T-helper 2 cell treated with Interferon-gamma antibody and Interleukin-4, amounts not matched to agents 5 μg/mL and 100 μg/mL, for 36 hours (primary cell): ENCODE measurements around the gene GNS.
A peak's percentile ranks its signal among the peaks of the same experiment; 100 is the strongest.
"Not testable (repeated sequence)": the region's sequence is repeated elsewhere in the genome, so short reads cannot be mapped to it uniquely, and the experiment has no call there.

Source experiments
- DNase-seq: peaks from one replicate; pipeline ENCODE4 v3.0.0; 2021; ENCODE audit warnings: low spot score
- H3K27ac Mint-ChIP-seq: one replicate; pipeline ENCODE4 v1.8.0; 2021; ENCODE audit warnings: mild to moderate bottlenecking, mixed read lengths
- H3K27me3 Mint-ChIP-seq: one replicate; pipeline ENCODE4 v1.8.0; 2021; ENCODE audit warnings: low read depth, mixed read lengths
- H3K36me3 Mint-ChIP-seq: one replicate; pipeline ENCODE4 v1.8.0; 2021; ENCODE audit warnings: low read depth, mixed read lengths
- H3K4me1 Mint-ChIP-seq: one replicate; pipeline ENCODE4 v1.8.0; 2021; ENCODE audit warnings: low read depth, mixed read lengths
- H3K4me3 Mint-ChIP-seq: one replicate; pipeline ENCODE4 v1.8.0; 2022; ENCODE audit warnings: mild to moderate bottlenecking, moderate library complexity, mixed read lengths
- H3K9me3 Mint-ChIP-seq: one replicate; pipeline ENCODE4 v1.8.0; 2021; ENCODE audit warnings: mixed read lengths

Gene GNS

DNA sequence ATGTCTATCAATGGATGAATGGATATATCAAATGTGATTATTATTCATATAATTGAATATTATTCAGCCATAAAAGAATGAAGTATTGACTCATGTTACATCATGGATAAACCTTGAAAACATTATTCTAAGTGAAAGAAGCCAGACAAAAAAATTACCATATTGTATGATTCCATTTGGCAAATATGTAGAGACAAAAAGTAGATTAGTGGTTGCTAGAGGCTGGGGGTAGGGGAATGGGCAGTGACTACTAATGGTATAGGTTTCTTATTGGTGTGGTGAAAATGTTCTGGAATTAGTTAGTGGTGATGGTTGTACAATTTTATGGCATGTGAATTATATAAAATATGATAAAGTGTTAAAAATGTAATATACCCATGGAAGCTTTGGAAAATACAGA, 31.8 kb upstream of the GNS start:
- Mint-ChIP-seq H3K4me3 (no peak overlapping the region), H3K36me3 (no peaks in the 10 kb centered on the region), H3K27ac (no peak overlapping the region), H3K9me3 (no peaks in the 10 kb centered on the region), H3K27me3 (peaks cover 17% of the 10 kb centered on the region), H3K4me1 (no peaks in the 10 kb centered on the region)
- DNase-seq: no peak

DNA sequence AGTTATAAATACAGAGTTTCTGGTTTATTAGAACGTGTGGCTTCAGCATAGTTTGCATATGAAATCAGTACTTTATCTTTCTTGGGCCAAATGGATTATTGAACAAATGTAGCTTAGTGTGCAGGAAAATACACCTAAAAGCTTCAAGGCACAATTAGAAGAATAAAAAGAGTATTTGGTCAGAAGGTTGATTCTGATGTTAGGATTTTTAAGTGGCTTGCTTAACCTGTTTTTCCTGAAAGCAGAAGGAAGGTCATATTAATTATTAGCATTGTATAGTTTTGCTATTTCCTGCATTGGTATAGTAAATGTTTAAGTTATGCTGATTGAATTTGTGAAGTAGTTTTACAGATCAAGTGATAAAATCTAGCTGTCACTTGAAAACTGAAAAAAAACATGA, 31.0 kb upstream of the GNS start:
- no peaks in the 10 kb centered on the region for H3K9me3 Mint-ChIP-seq
- H3K4me3 Mint-ChIP-seq: no peak overlapping the region
- H3K27me3 Mint-ChIP-seq: peaks cover 21% of the 10 kb centered on the region
- H3K36me3 Mint-ChIP-seq: no peaks in the 10 kb centered on the region
- no peak for DNase-seq
- H3K4me1 Mint-ChIP-seq: no peaks in the 10 kb centered on the region
- no peak overlapping the region for H3K27ac Mint-ChIP-seq

DNA sequence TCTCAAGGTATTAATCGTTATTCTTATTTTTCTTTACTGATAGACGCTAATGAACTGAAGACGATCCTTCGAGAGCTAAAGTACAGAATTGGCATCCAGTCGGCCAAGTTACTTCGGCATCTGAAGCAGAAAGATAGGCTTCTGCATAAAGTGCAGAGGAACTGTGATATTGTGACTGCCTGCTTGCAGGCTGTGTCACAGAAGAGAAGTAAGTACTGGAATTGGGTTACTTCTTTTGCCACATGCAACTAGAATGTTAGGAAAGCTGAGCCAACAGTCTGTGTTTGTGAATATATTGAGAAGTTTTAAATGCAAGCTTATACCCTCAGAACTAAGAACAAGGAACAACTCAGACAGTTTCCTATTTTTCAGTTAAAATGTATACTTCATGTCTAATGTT, 26.6 kb upstream of the GNS start:
- Mint-ChIP-seq H3K9me3 (no peaks in the 10 kb centered on the region), H3K27me3 (peaks cover 49% of the 10 kb centered on the region), H3K36me3 (no peaks in the 10 kb centered on the region), H3K27ac (no peak overlapping the region), H3K4me1 (peaks cover 10% of the 10 kb centered on the region), H3K4me3 (no peak overlapping the region)
- DNase-seq: no peak

DNA sequence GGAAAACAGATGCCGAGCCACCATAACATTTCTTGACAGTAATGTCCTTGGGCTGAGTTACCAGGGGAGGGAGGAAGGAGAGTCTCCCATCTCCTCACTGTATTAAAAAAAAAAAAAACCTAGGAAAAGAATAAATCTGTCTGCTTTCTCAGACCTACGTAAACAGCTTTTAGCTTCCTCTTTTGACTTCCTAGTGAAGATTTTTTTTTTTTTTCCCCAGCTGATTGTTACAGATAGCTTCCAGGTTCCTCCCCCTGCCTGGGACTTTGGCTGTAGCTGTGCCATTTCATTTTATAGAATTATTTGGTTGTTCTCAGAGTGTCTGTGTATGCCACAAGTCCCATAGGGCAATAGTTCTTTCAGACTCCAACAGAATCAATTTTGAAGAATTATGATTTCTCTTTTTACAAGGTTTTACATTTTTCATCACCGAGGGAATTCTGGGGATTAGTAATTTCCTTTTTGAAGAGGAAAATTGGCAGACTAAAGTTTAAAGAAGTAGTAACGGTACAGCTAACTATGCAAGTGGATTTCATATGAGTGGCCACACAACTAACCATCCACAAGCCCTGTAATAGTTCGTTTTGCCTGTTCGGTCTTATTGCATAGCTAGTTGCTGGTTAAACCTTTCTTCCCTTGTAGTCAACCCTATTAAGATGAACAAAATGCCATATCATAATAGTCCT, 23.1 kb upstream of the GNS start:
- Mint-ChIP-seq H3K27ac (no peak overlapping the region), H3K4me1 (peaks cover 13% of the 10 kb centered on the region), H3K36me3 (peaks cover 3% of the 10 kb centered on the region), H3K9me3 (no peaks in the 10 kb centered on the region), H3K27me3 (peaks cover 65% of the 10 kb centered on the region), H3K4me3 (no peak overlapping the region)
- no peak for DNase-seq

DNA sequence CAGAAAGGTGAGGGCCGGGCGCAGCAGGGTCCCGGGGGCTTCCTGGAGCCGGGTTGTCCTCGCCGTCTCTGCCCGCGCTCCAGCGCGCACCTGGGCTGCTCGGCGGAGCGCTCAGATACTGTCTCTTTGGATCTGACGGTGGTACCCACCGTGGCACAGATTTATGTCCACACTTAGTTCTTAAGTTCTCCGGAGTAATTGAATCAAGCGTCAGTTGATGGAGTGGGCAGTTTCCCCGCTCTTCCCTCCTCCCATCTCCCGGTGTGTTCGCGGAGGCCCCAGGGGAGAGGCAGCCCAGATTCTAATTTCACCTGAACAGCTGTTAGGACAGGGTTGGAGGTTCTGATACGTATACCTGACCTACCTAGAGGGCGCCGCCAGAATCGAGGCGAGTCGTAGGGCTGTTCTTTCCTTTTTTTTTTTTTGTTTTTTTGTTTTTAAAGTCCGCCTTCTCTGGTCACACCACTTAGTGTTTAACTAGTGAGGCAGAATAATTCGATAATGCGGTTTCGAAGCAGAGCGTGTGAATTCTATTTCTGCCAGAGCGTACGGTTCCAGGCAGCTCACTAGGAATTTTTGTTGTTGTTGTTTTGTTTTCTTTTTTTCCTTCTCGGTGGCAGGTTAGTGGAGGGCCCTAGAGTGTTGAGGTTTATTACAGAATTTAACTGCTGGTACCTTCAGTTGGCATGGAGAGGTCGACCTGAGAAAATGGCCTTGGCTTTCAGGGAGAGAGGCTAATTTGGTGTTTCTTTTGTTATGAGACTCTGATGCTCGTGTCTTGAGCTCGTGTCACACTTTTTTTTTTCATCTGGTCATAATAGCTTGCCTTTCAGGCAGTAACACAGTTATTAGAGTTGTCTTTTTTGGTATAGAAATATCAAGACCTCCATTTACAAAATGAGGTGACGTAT, 22.3 kb upstream of the GNS start:
- Mint-ChIP-seq H3K9me3 (peaks cover 7% of the 10 kb centered on the region), H3K4me1 (peaks cover 13% of the 10 kb centered on the region), H3K27me3 (peaks cover 73% of the 10 kb centered on the region), H3K36me3 (peaks cover 3% of the 10 kb centered on the region), H3K4me3 (peak overlapping the region; percentile 77), H3K27ac (no peak overlapping the region)
- no peak for DNase-seq

DNA sequence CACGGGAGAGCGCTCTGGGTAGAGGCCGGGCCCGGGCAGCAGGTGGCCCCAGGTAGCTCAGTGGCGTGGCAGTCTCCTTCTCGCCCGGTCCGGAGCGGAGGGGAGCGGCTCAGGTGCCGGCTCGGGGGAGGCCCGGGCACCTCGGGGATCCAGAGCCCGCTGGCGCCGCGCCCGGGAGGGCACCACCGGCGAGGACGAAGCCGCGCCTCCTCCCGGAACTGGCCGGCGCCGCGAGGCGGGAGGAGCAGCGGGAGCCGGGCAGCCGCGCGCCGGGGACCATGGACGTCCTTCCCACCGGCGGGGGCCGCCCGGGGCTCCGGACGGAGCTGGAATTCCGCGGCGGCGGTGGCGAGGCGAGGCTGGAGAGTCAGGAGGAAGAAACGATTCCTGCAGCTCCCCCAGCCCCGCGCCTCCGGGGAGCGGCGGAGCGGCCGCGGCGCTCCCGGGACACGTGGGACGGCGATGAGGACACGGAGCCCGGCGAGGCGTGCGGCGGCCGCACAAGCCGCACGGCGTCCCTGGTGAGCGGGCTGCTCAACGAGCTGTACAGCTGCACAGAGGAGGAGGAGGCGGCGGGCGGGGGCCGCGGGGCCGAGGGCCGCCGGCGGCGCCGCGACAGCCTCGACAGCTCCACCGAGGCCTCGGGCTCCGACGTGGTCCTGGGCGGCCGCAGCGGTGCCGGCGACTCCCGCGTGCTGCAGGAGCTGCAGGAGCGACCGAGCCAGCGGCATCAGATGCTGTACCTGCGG, 21.5 kb upstream of the GNS start:
- H3K27ac Mint-ChIP-seq: no peak overlapping the region
- peaks cover 79% of the 10 kb centered on the region for H3K27me3 Mint-ChIP-seq
- H3K4me1 Mint-ChIP-seq: peaks cover 13% of the 10 kb centered on the region
- DNase-seq: no peak
- peaks cover 16% of the 10 kb centered on the region for H3K9me3 Mint-ChIP-seq
- peak overlapping the region; percentile 77 for H3K4me3 Mint-ChIP-seq
- H3K36me3 Mint-ChIP-seq: peaks cover 6% of the 10 kb centered on the region

DNA sequence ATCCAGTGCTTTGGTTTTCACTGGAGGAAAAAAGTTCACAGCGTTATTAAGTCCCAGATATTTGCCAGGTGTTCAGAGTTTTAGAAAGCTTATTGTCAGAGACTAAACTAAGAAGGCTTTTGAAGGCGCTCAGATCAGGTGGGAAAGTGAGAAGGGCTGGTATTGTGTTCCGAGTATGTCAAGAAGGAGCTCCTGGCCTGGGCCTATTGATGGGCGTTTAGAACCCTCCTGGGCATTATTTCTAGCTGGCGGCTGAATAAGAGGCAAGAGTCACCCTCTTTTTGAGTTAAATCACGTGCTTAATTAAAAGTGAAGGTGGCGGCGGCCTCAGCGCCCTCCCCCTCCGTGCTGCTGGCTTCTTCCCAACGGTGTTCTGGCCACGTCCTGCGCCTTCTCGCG, 20.9 kb upstream of the GNS start:
- peaks cover 13% of the 10 kb centered on the region for H3K4me1 Mint-ChIP-seq
- DNase-seq: no peak
- H3K27ac Mint-ChIP-seq: no peak overlapping the region
- peaks cover 7% of the 10 kb centered on the region for H3K36me3 Mint-ChIP-seq
- peaks cover 83% of the 10 kb centered on the region for H3K27me3 Mint-ChIP-seq
- H3K9me3 Mint-ChIP-seq: peaks cover 21% of the 10 kb centered on the region
- peak overlapping the region; percentile 69 for H3K4me3 Mint-ChIP-seq

DNA sequence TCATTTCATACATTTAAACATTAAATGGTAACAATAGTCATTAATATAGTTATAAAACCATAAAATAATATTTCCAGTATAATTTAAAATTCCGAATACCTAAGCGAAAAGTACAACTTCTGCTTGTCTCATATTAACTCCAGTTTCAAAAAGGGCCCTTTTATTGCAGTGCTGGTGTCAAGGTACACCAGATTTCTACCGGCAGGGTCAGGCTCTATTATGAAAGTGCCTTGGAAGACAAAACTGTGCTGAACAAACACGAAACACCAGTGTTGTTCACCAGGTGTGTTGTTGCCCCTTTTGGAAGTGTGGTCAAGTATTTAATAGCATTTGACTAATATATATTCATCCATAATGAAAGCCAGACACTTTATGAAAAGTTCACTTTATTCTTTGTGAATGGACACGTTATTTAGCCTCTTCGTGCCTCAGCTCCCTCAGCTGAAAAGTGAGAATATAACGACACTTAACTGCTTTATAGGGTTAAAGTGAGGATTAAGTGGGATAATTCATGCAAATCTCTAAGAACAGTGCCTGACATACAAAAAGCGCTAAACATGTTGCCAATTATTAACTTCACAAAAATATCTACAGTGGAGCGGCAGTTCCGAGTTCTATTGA, 20.3 kb upstream of the GNS start:
- Mint-ChIP-seq H3K27ac (no peak overlapping the region), H3K27me3 (peaks cover 83% of the 10 kb centered on the region), H3K9me3 (peaks cover 23% of the 10 kb centered on the region), H3K4me3 (peak overlapping the region; percentile 69), H3K4me1 (peaks cover 13% of the 10 kb centered on the region), H3K36me3 (peaks cover 7% of the 10 kb centered on the region)
- no peak for DNase-seq

DNA sequence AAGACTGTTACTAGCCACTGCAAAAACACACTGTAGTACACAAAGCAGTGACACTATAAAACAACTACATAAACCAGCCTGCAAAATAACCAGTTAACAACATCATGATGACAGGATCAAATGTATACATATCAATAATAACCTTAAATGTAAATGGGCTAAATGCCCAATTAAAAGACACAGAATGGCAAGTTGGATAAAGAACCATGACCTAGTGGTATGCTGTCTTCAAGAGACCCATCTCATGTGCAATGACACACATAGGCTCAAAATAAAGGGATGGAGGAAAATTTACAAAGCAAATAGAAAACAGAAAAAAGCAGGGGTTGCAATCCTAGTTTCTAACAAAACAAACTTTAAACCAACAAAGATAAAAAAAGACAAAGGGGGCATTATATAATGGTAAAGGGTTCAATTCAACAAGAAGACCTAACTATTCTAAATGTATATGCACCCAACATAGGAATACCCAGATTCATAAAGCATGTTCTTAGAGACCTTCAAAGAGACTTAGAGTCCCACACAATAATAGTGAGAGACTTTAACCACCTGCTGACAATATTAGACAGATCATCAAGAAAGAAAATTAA, 16.0 kb upstream of the GNS start:
- not testable (repeated sequence) for H3K36me3 Mint-ChIP-seq, H3K4me3 Mint-ChIP-seq, H3K4me1 Mint-ChIP-seq, H3K27ac Mint-ChIP-seq, DNase-seq
- Mint-ChIP-seq H3K9me3 (peaks cover 35% of the 10 kb centered on the region), H3K27me3 (peaks cover 61% of the 10 kb centered on the region)

DNA sequence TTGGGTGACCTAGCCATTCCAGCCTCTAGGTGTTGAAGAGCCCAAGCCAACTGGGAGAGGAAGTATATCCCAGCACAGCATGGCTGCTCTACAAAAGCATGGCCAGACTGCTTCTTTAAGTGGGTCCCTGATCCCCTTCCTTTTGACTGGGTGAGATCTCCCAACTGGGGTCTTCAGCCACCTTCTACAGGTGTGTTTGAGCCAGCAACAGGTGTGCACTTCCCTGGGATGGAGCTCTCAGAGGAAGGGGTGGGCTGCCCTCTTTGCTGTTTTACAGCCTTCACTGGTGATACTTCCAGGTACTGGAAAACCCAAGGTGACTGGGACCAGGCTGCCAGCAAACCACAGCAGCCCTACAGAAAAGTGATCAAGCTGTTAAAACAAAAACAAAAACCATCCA, 14.2 kb upstream of the GNS start:
- Mint-ChIP-seq H3K27me3 (peaks cover 44% of the 10 kb centered on the region), H3K9me3 (peaks cover 35% of the 10 kb centered on the region), H3K27ac (no peak overlapping the region), H3K36me3 (peaks cover 4% of the 10 kb centered on the region), H3K4me1 (no peaks in the 10 kb centered on the region), H3K4me3 (no peak overlapping the region)
- DNase-seq: no peak

DNA sequence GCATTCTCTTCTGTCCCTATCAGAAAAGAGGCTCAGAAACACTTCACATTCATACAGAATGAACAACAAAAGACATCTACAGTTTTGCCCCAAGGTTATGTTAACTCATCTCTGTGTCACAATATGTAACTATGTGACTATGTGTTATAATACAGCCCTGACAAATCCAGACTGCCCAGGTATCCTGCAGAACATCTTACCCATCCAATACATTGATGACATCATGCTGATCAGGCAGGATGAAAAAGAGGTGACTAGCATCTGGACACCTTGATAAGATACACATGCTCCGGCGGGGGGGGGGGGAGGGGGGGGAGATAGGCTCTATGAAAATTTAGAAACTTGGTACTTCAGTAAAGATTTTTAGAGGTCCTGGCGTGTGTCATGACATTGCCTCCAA, 8.3 kb upstream of the GNS start:
- Mint-ChIP-seq H3K4me1 (no peaks in the 10 kb centered on the region), H3K9me3 (peaks cover 3% of the 10 kb centered on the region), H3K27me3 (peaks cover 26% of the 10 kb centered on the region), H3K27ac (no peak overlapping the region), H3K36me3 (no peaks in the 10 kb centered on the region), H3K4me3 (no peak overlapping the region)
- DNase-seq: no peak

DNA sequence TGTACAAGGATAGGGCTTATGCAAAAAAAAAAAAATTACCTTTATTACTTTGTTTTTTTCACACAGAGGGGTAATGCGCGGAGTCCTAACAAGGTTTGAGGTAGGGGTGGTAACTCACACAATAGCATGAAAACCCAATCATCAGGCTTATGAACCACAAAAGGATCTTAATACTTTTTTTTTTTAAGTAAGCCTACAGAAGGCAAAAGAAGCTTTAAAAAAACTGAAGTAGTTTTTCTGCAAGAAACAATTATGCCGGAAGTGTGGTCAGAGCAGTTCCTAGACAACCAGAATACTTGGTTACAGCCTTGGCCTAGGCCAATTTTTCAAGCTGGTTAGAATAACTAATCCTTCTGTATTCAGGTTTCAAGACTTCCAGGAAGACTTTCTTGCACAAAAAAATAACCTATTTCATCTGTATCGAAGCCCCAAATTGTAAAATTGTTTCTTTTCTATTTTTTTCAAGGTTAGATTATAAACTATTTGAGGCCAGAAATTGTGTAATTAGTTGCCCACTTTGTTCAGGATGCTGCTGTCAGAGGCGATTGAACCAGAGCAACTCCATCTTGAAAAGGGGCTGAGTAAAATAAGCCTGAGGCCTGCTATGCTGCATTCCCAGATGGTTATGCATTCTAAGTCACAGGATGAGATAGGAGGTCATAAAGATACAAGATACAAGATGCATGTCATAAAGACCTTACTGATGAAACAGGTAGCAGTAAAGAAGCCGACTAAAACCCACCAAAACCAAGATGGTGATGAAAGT, 1.8 kb upstream of the GNS start:
- Mint-ChIP-seq H3K27ac (no peak overlapping the region), H3K9me3 (no peaks in the 10 kb centered on the region), H3K4me1 (peaks cover 26% of the 10 kb centered on the region), H3K27me3 (peaks cover 12% of the 10 kb centered on the region), H3K36me3 (peaks cover 6% of the 10 kb centered on the region), H3K4me3 (no peak overlapping the region)
- DNase-seq: no peak

DNA sequence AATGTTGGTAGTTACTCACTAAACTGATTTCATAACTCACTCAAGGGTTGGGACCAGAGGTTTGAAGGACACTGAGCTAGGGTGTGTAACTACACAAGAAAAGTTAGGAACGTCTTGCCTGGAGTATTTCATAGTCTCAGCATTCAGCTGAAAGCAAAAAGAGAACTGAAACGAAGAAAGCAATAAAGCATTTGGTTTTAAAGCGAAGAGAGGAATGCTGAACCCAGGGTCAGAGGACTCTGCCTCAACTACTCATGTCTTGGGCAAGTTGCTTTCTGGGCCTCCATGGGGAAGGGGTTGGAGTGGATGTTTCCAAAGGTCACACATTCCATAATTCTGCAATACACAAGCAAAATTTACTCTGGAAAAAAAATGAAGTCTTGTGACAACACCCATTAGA, 1.4 kb downstream of the GNS start:
- H3K4me1 Mint-ChIP-seq: peaks cover 46% of the 10 kb centered on the region
- H3K36me3 Mint-ChIP-seq: peaks cover 21% of the 10 kb centered on the region
- H3K27me3 Mint-ChIP-seq: peaks cover 4% of the 10 kb centered on the region
- no peak for DNase-seq
- no peaks in the 10 kb centered on the region for H3K9me3 Mint-ChIP-seq
- H3K4me3 Mint-ChIP-seq: peak overlapping the region; percentile 52
- peak overlapping the region; percentile 6 for H3K27ac Mint-ChIP-seq
